Cardiac fibroblast (primary cell): ENCODE measurements around the gene ZBTB39.

Experiments used
- DNase-seq, 2 donors: peaks; one replicate each; pipeline versions ENCODE4 v3.0.0 to v3.0.0-alpha.2; 2010; ENCODE audit warnings: low read depth in 2 of 2
- H3K4me3 ChIP-seq, 2 donors: replicated peaks in 1 of 2; 1 replicate in 1 of 2; 2 replicates in 1 of 2; pipeline ENCODE4 v1.5.1; 2011; ENCODE audit warnings: low read depth in 2 of 2, low read length in 2 of 2, mild to moderate bottlenecking in 2 of 2, moderate library complexity in 1 of 2
- TF ChIP-seq, protein P1 (sequence below): IDR thresholded peaks from one replicate; pipeline ENCODE4 v1.5.1; 2011; ENCODE audit warnings: low read depth, mild to moderate bottlenecking, low read length, inconsistent platforms

ZBTB39 gene

GRCh38 chr12:57010627-57011247, 4.4 kb upstream of the ZBTB39 start:
- DNase-seq, result no peak
- H3K4me3 ChIP-seq, result no peak overlapping the region
- TF ChIP-seq, protein P1, sequence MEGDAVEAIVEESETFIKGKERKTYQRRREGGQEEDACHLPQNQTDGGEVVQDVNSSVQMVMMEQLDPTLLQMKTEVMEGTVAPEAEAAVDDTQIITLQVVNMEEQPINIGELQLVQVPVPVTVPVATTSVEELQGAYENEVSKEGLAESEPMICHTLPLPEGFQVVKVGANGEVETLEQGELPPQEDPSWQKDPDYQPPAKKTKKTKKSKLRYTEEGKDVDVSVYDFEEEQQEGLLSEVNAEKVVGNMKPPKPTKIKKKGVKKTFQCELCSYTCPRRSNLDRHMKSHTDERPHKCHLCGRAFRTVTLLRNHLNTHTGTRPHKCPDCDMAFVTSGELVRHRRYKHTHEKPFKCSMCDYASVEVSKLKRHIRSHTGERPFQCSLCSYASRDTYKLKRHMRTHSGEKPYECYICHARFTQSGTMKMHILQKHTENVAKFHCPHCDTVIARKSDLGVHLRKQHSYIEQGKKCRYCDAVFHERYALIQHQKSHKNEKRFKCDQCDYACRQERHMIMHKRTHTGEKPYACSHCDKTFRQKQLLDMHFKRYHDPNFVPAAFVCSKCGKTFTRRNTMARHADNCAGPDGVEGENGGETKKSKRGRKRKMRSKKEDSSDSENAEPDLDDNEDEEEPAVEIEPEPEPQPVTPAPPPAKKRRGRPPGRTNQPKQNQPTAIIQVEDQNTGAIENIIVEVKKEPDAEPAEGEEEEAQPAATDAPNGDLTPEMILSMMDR, result no peak

- no peak for DNase-seq
- H3K4me3 ChIP-seq, result no peak overlapping the region
- TF ChIP-seq, protein P1, result no peak
Measured at GRCh38 chr12:57009949-57010626, 3.7 kb upstream of the ZBTB39 start.

DNA sequence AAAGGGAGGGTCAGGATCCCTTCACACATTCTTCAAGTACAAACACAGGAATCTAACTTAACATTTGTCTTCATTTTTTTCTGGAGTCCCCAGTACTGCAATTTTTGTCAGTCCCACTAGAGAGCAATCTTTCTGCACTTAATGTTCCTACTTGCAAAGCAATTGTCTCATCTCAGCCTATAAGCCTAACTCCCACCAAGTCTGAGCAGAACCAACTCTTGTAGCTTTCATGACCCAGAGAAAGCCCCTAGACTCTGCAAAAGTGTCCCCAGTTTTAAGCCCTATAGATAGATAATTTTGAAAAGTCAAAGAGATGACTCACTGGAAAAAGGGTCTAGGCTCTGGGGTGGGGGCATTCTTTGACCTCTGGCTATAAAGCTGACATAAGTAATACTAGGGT, 1.8 kb upstream of the ZBTB39 start:
- TF ChIP-seq, protein P1, result peak; percentile 58
- peak; percentile 77 to 85 for DNase-seq
- no peak overlapping the region for H3K4me3 ChIP-seq

DNA sequence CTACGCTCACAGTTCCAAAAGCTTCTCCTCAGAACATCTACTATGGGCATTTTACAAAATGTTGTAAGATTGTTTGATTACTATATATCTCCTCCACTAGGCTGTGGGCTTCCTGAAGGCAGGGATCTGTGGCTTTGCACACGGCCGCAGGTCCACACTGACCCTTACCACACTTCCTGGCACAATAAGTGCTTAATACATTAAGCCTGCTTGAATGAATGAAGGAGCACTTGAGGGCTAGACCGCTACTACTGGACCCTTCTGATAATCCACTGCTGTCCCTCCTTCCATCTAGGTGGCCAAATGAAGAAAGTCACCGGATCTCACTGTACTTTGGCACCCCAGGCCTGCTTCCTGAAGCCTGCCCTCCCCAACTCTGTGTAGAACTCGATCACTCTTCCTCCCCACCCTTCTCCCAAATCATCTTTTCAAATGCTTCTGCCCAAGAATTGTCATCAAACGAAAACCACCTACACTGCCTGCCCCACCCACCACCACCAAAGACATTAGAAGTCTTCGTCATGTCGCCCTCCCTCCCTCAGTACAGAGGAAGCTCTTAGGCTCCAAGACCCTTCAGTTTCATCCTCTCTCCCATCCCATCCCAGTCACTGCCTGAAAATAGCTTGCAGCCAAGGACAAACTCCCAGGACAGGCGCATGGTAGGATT, 596 bp upstream of the ZBTB39 start:
- peak overlapping the region; percentile 23 to 45 for H3K4me3 ChIP-seq
- DNase-seq, result no peak
- TF ChIP-seq, protein P1, result no peak

- DNase-seq, result no peak
- no peak overlapping the region for H3K4me3 ChIP-seq
- TF ChIP-seq, protein P1, result no peak
Measured at GRCh38 chr12:57004651-57005050, 1.7 kb downstream of the ZBTB39 start.

- TF ChIP-seq, protein P1, result no peak
- DNase-seq, result no peak
Measured at GRCh38 chr12:57003395-57003794, 3.0 kb downstream of the ZBTB39 start.

More at GRCh38 chr12:57003395-57003794, 3.0 kb downstream of the ZBTB39 start:
- no peak overlapping the region for H3K4me3 ChIP-seq
